GM12878 (cell line): ENCODE measurements around the gene CWC22. TPM values are rescaled to one million over a fixed set of nuclear protein-coding genes. Genes with fewer than 3 reads are reported as not detected.
"Not testable (repeated sequence)": the region's sequence is repeated elsewhere in the genome, so short reads cannot be mapped to it uniquely, and the experiment has no call there.

Experiments used
- ATAC-seq: fragments of 200-7000 bp; cut with Tn5 transposase; 3 replicates; pipeline ENCODE4 v1.9.1; 2020; ENCODE audit warnings: mild to moderate bottlenecking, moderate library complexity
- BruUV-seq: library from RNA; stranded (reverse); fragments of 400-500 nt; replicated peaks from 2 replicates; lab custom pipeline; 2021; lab: Mats Ljungman, UMichigan
- CTCF ChIA-PET: fragments of 300-600 bp; sonication (Branson Sonifier 250); formaldehyde crosslinking; extraction: SDS; loops from one replicate; lab custom pipeline; 2021; ENCODE audit warnings: inconsistent platforms; lab: Yijun Ruan, JAX
- POLR2A ChIA-PET: fragments of 350-600 bp; formaldehyde crosslinking; extraction: SDS; loops from one replicate; lab custom pipeline; 2021; ENCODE audit warnings: inconsistent platforms; lab: Charles Lee
- RAD21 ChIA-PET: fragments of 300-600 bp; sonication (Branson Sonifier 250); formaldehyde crosslinking; loops from one replicate; lab custom pipeline; 2023; ENCODE audit warnings: antibody characterized with exemption; ENCODE audit not compliant: unreplicated experiment; lab: Charles Lee
- SMC1A ChIA-PET: fragments of 300-600 bp; sonication (Branson Sonifier 250); formaldehyde crosslinking; loops from one replicate; lab custom pipeline; 2023; ENCODE audit not compliant: unreplicated experiment, uncharacterized antibody; lab: Charles Lee
- DNase-seq: peaks from one replicate; pipeline ENCODE4 v3.0.0-alpha.2; 2011; ENCODE audit warnings: low read depth, low spot score
- FAIRE-seq: peaks from 3 replicates; lab custom pipeline; 2011; peaks lifted over from hg19 to GRCh38; lab: Jason Lieb, UNC
- H2AFZ ChIP-seq: 2 replicates; pipeline ENCODE4 v1.6.0; 2011; ENCODE audit warnings: low read depth, low read length, control low read depth; ENCODE audit not compliant: control insufficient read depth
- H3K27ac ChIP-seq: 2 replicates; pipeline ENCODE4 v1.5.1; 2011; ENCODE audit warnings: control low read depth; ENCODE audit not compliant: control insufficient read depth, insufficient read depth
- H3K27me3 ChIP-seq, 2 experiments: replicated peaks in 1 of 2; 2 replicates each; pipeline versions ENCODE4 v1.6.0 to v1.6.1; 2011; ENCODE audit warnings: low read length in 1 of 2; ENCODE audit not compliant: control insufficient read depth in 2 of 2, insufficient read depth in 2 of 2
- H3K36me3 ChIP-seq, 2 experiments: 2 replicates each; pipeline ENCODE4 v1.5.1; 2011; ENCODE audit warnings: low read length in 1 of 2; ENCODE audit not compliant: control insufficient read depth in 2 of 2, insufficient read depth in 2 of 2
- H3K4me1 ChIP-seq: 2 replicates; pipeline ENCODE4 v1.6.1; 2011; ENCODE audit warnings: mild to moderate bottlenecking, low read length, moderate library complexity, mixed read lengths; ENCODE audit not compliant: control insufficient read depth, insufficient read depth
- H3K4me2 ChIP-seq: 2 replicates; pipeline ENCODE4 v1.6.0; 2011; ENCODE audit warnings: control low read depth; ENCODE audit not compliant: control insufficient read depth, insufficient read depth
- H3K4me3 ChIP-seq: fragments of 200-600 bp; sonication (generic); 2 replicates; pipeline ENCODE4 v1.5.1; 2016
- H3K79me2 ChIP-seq: 2 replicates; pipeline ENCODE4 v1.6.0; 2011; ENCODE audit warnings: low read length; ENCODE audit not compliant: control insufficient read depth, insufficient read depth
- H3K9ac ChIP-seq: 2 replicates; pipeline ENCODE4 v1.8.0; 2011; ENCODE audit warnings: low read length, control low read depth, mixed read lengths; ENCODE audit not compliant: control insufficient read depth, insufficient read depth
- H3K9me3 ChIP-seq: replicated peaks from 3 replicates; pipeline ENCODE4 v1.5.1; 2011; ENCODE audit warnings: mild to moderate bottlenecking, low read length; ENCODE audit not compliant: control insufficient read depth, insufficient read depth
- H4K20me1 ChIP-seq: 2 replicates; pipeline ENCODE4 v1.6.0; 2011; ENCODE audit not compliant: control insufficient read depth, insufficient read depth
- CREB1 ChIP-seq: IDR thresholded peaks from 2 replicates; pipeline ENCODE4 v1.6.1; 2012; ENCODE audit warnings: low read depth, mild to moderate bottlenecking, inconsistent platforms
- EP300 ChIP-seq, 2 experiments: fragments of 150-350 bp in 1 of 2; IDR thresholded peaks; 2 replicates each; pipeline ENCODE4 v1.6.1; 2011 to 2012; ENCODE audit warnings: low read depth in 2 of 2, low read length in 2 of 2, borderline replicate concordance in 1 of 2, improper control_type of control experiment in 1 of 2, inconsistent platforms in 1 of 2; ENCODE audit not compliant: control insufficient read depth in 1 of 2
- GATAD2B ChIP-seq: fragments of 450-650 bp; conservative IDR thresholded peaks from 2 replicates; pipeline ENCODE4 v1.6.1; 2017; ENCODE audit warnings: low read depth, mild to moderate bottlenecking, moderate library complexity
- NRF1 ChIP-seq: conservative IDR thresholded peaks from 2 replicates; pipeline ENCODE4 v1.6.1; 2011; ENCODE audit warnings: mild to moderate bottlenecking, low read depth, low read length, improper control_type of control experiment
- ZNF384 ChIP-seq: IDR thresholded peaks from 2 replicates; pipeline ENCODE4 v1.6.1; 2012; ENCODE audit warnings: low read depth, mild to moderate bottlenecking, low read length, improper control_type of control experiment, borderline replicate concordance
- ZZZ3 ChIP-seq: IDR thresholded peaks from 2 replicates; pipeline ENCODE4 v1.6.1; 2011; ENCODE audit warnings: low read depth; ENCODE audit not compliant: control insufficient read depth, insufficient read length
- WGBS: methylation state at CpG from one replicate; pipeline ENCODE4 v1.1.6; 2016; ENCODE audit warnings: low lambda C conversion rate; ENCODE audit not compliant: insufficient replicate concordance, insufficient coverage; ENCODE audit errors: missing lambda C conversion rate; 5-methylcytosine and 5-hydroxymethylcytosine counted together
- in situ Hi-C: fragments of 300-500 bp; cut with MboI; formaldehyde crosslinking; loops from 9 replicates; pipeline ENCODE4 v1.14.3; 2018; ENCODE audit warnings: mixed read lengths
- intact Hi-C: fragments of 100-400 bp; cut with micrococcal nuclease; formaldehyde crosslinking; loops from one replicate; pipeline ENCODE4 v1.14.2; 2022; ENCODE audit not compliant: unreplicated experiment
- polyA plus RNA-seq, 11 experiments: library from polyadenylated mRNA; depleted of rRNA in 4 of 11; unstranded in 6 of 11; stranded (reverse) in 5 of 11; fragments of >200 nt; fragmentation: Nextera tagmentation in 4 of 11; fragmentation: Illumina TruSeq in 1 of 11; extraction: Ambion mirVana in 4 of 11; extraction: Trizol in 1 of 11; gene quantifications; 1 replicate in 1 of 11; 2 replicates in 10 of 11; pipeline versions ENCODE4 v1.2.1 to v1.2.3, GENCODE V29; 2011 to 2016; ENCODE audit warnings: inconsistent platforms in 2 of 11, missing spikeins in 2 of 11, low read depth in 1 of 11
- total RNA-seq, 4 experiments: library from RNA; depleted of rRNA in 3 of 4; stranded (reverse); fragments of >200 nt in 3 of 4; fragmentation: Illumina TruSeq in 1 of 4; extraction: Trizol in 1 of 4; gene quantifications; 2 replicates each; pipeline versions ENCODE4 v1.2.1 to v1.2.3, GENCODE V29; 2013 to 2021
- TF ChIP-seq, protein P1 (sequence below): IDR thresholded peaks from 2 replicates; pipeline ENCODE4 v1.6.1; 2012; ENCODE audit warnings: low read depth, low read length, improper control_type of control experiment
- TF ChIP-seq, protein P2 (sequence below): fragments of 450-650 bp; IDR thresholded peaks from 2 replicates; pipeline ENCODE4 v1.6.1; 2016; ENCODE audit warnings: mild to moderate bottlenecking, moderate library complexity, borderline replicate concordance
- TF ChIP-seq, protein P3 (sequence below): IDR thresholded peaks from 2 replicates; pipeline ENCODE4 v1.6.1; 2012; ENCODE audit warnings: low read length, inconsistent platforms

The CWC22 gene
- total and polyA plus RNA-seq, 10 of the 15 experiments (the other 5 are each of a cell fraction or from before 2014, with no cell fraction given), result 8.2 to 38.5 (median 26.3) TPM

DNA sequence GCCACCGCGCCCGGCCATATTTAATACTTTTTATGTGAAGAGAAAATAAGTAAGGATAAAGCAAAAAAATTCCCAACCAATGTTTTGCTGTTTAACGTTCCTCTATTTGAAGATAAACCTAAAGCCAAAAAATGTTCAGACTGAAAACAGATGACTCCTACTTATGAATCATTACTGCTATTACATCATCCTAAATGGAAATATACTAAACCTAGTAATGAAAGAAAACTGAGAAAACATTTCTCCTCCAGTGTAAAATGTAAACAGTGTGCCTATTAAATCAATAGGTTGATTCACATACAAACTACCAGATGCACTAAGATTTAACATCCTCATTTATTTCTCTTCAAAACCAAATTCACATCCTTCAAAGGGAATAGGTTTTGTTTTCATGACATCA is 43.5 kb downstream of the CWC22 start (continued):
- TF ChIP-seq, protein P1, sequence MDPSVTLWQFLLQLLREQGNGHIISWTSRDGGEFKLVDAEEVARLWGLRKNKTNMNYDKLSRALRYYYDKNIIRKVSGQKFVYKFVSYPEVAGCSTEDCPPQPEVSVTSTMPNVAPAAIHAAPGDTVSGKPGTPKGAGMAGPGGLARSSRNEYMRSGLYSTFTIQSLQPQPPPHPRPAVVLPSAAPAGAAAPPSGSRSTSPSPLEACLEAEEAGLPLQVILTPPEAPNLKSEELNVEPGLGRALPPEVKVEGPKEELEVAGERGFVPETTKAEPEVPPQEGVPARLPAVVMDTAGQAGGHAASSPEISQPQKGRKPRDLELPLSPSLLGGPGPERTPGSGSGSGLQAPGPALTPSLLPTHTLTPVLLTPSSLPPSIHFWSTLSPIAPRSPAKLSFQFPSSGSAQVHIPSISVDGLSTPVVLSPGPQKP, result no peak
- TF ChIP-seq GATAD2B (no peak), ZNF384 (no peak), CREB1 (no peak), EP300 (IDR thresholded peaks at IDR 0.05; ENCODE audit: borderline replicate concordance in 1 of 2, control insufficient read depth in 1 of 2, low read depth in 2 of 2, low read length in 2 of 2) (no peak), ZZZ3 (no peak), NRF1 (no peak)
- TF ChIP-seq, protein P2, sequence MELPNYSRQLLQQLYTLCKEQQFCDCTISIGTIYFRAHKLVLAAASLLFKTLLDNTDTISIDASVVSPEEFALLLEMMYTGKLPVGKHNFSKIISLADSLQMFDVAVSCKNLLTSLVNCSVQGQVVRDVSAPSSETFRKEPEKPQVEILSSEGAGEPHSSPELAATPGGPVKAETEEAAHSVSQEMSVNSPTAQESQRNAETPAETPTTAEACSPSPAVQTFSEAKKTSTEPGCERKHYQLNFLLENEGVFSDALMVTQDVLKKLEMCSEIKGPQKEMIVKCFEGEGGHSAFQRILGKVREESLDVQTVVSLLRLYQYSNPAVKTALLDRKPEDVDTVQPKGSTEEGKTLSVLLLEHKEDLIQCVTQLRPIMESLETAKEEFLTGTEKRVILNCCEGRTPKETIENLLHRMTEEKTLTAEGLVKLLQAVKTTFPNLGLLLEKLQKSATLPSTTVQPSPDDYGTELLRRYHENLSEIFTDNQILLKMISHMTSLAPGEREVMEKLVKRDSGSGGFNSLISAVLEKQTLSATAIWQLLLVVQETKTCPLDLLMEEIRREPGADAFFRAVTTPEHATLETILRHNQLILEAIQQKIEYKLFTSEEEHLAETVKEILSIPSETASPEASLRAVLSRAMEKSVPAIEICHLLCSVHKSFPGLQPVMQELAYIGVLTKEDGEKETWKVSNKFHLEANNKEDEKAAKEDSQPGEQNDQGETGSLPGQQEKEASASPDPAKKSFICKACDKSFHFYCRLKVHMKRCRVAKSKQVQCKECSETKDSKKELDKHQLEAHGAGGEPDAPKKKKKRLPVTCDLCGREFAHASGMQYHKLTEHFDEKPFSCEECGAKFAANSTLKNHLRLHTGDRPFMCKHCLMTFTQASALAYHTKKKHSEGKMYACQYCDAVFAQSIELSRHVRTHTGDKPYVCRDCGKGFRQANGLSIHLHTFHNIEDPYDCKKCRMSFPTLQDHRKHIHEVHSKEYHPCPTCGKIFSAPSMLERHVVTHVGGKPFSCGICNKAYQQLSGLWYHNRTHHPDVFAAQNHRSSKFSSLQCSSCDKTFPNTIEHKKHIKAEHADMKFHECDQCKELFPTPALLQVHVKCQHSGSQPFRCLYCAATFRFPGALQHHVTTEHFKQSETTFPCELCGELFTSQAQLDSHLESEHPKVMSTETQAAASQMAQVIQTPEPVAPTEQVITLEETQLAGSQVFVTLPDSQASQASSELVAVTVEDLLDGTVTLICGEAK, result no peak
- TF ChIP-seq, protein P3, sequence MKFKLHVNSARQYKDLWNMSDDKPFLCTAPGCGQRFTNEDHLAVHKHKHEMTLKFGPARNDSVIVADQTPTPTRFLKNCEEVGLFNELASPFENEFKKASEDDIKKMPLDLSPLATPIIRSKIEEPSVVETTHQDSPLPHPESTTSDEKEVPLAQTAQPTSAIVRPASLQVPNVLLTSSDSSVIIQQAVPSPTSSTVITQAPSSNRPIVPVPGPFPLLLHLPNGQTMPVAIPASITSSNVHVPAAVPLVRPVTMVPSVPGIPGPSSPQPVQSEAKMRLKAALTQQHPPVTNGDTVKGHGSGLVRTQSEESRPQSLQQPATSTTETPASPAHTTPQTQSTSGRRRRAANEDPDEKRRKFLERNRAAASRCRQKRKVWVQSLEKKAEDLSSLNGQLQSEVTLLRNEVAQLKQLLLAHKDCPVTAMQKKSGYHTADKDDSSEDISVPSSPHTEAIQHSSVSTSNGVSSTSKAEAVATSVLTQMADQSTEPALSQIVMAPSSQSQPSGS, result no peak

DNA sequence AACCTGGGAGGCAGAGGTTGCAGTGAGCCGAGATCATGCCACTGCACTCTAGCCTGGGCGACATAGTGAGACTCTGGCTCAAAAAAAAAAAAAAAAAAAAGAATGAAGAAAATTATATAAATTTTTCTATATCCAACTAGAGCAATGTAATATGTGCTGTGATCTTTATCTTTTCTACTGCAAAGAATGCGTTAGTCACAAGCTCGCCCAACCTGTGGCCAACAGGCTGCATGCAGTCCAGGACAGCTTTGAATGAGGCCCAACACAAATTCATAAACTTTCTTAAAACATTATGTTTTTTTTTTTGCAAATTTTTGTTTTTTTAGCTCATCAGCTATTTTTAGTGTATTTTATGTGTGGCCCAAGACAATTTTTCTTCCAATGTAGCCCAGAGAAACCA is 48.8 kb downstream of the CWC22 start:
- WGBS, result 100% methylated on average over 3 of the region's 4 CpGs
- DNase-seq, H3K27ac ChIP-seq, H2AFZ ChIP-seq, RAD21 ChIA-PET, in situ Hi-C loops, H3K9ac ChIP-seq, H3K4me2 ChIP-seq, intact Hi-C loops, H4K20me1 ChIP-seq, ATAC-seq, H3K4me3 ChIP-seq, BruUV-seq, H3K79me2 ChIP-seq, H3K9me3 ChIP-seq, H3K27me3 ChIP-seq, H3K36me3 ChIP-seq, H3K4me1 ChIP-seq, FAIRE-seq: not testable (repeated sequence)
- POLR2A ChIA-PET, result interaction anchor here (0.7 kb wide), 1 partner anchor 655 kb away, joined by 4 read pairs; no protein-coding TSS in a partner anchor
- CTCF ChIA-PET, result interaction anchor here (1.0 to 1.1 kb wide), 2 partner anchors 14 to 17 kb away, joined by 3 read pairs; no protein-coding TSS in a partner anchor
- SMC1A ChIA-PET, result interaction anchor here (0.9 to 1.2 kb wide), 2 partner anchors 38 to 43 kb away, joined by 3 to 4 read pairs; no protein-coding TSS in a partner anchor
